GM18502 (cell line): ENCODE results near the gene ZBTB45.
A peak's percentile ranks its signal among the peaks of the same experiment; 100 is the strongest.

Experiments
- ATAC-seq: cut with Tn5 transposase; IDR thresholded peaks from one replicate; pipeline ENCODE4 v1.9.1; 2021; ENCODE audit warnings: mild to moderate bottlenecking; ENCODE audit not compliant: unreplicated experiment, poor library complexity

ZBTB45 gene

DNA sequence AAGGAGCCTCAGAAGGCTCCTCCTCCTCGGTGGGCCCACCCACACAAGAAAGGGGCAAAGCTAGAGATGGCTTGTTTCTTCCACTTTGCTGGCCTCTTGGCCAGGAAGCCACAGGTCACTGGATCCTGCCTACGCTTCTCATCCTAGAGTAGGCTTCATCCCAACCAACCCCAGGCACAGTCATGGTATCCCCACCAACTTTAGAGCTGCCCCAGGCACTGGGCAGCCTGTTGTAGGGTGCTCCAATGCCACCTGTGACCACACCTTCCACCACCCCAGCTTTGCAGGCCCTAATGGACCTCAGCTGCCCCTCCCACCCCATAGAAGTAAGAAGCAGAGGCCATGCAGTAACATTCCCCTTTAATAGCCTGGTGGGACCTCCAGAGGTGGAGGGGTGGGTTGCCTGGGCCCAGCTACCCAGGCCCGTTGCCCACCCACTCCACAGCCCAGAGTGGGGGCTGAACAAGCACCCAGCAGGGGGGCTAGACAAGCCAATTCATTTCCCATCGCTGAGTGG is 35.8 kb upstream of the ZBTB45 start:
- ATAC-seq, result no peak

- ATAC-seq, result peak; percentile 38
These were observed 35.1 kb upstream of the ZBTB45 start, which contains the start of gene CHMP2A for GRCh38 chr19:58554494-58555368. Gene CHMP2A (minus strand): TSS chr19:58555105. CDS start chr19:58554212, 893 bp downstream.

- no peak for ATAC-seq
These were observed 34.3 kb upstream of the ZBTB45 start for GRCh38 chr19:58553799-58554493.

DNA sequence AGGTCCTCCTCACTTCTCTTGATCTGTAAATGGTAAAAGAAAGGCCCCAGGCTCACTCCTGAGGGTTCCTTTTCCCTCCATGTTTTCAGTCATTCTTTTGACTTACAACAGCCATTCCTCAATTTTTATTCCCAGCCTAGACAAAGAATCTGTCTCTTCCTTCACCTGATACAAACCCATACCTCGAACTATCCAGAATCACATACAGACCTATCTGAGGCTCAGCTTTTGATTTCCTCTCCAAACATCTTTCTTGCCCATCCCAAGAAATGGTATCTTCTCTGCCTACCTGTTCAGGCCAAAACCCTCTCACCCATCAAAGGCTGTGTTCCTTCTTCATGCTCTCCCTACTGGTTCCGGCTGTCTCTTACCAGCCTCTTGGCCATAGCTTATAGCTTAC is 33.0 kb upstream of the ZBTB45 start:
- ATAC-seq, result no peak

- ATAC-seq, result no peak
These were observed 32.2 kb upstream of the ZBTB45 start for GRCh38 chr19:58551577-58552471.

DNA sequence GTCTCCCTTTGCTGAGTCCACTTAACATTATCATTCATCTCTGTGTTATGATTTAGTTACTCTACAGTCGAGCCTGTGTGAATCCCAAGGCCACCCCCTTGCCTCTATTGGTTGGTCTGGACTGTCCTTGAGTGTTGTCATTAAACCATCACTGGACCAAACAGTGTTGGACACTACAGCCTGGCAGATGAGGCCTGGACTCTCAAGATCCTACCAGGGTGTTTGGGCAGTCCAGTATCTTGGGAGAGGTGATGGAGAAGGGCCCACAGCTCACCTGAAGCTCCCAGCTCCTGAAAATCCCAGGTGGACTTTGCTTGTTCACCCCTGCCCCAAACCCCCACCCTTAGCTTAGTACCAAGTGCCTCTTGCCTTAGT is 31.5 kb upstream of the ZBTB45 start:
- ATAC-seq, result no peak

DNA sequence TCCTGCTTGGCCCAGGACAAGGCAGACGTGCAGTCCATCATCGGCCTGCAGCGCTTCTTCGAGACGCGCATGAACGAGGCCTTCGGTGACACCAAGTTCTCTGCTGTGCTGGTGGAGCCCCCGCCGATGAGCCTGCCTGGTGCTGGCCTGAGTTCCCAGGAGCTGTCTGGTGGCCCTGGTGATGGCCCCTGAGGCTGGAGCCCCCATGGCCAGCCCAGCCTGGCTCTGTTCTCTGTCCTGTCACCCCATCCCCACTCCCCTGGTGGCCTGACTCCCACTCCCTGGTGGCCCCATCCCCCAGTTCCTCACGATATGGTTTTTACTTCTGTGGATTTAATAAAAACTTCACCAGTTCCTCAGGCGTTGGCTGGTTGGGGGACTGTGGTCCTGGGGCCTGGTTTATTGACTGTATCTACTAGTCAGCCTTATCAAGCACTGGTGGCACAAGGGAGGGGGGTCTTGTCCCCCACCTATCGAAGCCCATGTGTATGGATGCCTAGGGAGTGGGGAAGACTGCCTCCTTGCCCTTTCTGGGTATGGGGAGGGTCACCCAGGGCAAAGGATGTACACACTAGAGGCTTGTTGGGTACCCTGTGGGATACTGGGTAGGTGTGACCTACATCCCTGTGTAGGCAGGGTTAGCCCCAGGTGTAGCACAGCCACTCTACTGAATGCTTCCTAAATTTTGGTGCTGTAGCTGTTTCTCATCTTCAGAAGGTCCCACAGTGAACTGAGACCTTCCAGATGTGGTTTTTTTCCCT is 30.9 kb upstream of the ZBTB45 start:
- ATAC-seq, result no peak

DNA sequence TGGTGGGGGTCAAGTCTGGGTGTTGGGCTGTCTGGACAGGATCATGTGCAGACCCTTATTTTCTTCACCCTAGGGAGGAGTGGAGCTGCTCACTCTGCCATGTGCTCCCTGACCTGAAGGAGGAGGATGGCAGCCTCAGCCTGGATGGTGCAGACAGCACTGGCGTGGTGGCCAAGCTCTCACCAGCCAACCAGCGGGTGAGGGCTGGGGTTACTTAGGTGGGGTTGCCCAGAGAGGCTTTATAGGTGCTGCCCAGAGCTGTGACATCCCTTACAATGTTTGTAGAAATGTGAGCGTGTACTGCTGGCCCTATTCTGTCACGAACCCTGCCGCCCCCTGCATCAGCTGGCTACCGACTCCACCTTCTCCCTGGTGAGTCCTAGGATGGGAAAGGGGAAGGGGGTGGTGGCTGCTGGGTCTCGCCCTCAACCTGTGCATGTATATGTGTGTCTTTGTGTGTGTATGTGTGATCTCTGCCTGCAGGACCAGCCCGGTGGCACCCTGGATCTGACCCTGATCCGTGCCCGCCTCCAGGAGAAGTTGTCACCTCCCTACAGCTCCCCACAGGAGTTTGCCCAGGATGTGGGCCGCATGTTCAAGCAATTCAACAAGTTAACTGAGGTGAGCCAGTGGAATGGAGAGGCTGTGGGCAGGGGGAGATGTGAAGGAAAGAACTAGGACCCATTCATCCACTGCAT is 30.2 kb upstream of the ZBTB45 start:
- ATAC-seq, result no peak

DNA sequence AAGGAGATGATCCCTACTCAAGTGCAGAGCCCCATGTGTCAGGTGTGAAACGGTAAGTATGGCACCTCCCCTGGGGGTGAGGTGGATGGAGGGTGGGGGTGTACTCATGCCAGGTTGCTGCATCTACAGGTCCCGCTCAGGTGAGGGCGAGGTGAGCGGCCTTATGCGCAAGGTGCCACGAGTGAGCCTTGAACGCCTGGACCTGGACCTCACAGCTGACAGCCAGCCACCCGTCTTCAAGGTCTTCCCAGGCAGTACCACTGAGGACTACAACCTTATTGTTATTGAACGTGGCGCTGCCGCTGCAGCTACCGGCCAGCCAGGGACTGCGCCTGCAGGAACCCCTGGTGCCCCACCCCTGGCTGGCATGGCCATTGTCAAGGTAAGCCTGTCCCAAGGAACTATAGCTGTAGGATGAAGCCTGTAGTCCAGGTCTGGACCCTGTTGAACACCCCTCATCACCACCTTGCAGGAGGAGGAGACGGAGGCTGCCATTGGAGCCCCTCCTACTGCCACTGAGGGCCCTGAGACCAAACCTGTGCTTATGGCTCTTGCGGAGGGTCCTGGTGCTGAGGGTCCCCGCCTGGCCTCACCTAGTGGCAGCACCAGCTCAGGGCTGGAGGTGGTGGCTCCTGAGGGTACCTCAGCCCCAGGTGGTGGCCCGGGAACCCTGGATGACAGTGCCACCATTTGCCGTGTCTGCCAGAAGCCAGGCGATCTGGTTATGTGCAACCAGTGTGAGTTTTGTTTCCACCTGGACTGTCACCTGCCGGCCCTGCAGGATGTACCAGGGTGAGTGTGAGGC is 29.5 kb upstream of the ZBTB45 start:
- ATAC-seq, result no peak

GRCh38 chr19:58547323-58548312 is 28.0 kb upstream of the ZBTB45 start:
- no peak for ATAC-seq

DNA sequence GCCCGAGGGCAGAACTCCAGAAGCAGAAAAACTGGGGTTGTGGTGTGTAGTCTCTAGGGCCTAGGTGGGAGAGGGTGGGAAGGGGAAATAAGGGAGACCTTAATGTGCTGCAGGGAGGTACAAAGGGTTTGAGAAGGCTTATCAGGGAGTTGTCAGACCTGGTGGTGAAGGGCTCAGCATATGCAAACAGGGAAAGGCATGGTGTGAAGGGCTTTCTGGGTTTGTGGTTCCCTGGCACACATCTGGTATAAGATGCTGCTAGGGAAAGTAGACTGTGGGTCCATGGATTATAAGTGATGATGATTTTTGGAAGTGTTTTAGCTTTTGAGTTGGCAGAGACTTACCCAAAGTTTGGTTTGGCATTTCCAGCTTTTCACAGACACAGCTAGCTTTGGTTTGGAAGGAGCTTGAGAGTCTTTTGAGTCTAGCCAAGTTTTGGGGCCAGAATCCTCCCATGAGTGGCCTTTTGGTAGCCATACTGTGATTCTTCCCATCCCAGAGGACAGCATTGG is 26.5 kb upstream of the ZBTB45 start:
- ATAC-seq, result no peak

GRCh38 chr19:58545286-58546018 is 25.8 kb upstream of the ZBTB45 start:
- no peak for ATAC-seq

DNA sequence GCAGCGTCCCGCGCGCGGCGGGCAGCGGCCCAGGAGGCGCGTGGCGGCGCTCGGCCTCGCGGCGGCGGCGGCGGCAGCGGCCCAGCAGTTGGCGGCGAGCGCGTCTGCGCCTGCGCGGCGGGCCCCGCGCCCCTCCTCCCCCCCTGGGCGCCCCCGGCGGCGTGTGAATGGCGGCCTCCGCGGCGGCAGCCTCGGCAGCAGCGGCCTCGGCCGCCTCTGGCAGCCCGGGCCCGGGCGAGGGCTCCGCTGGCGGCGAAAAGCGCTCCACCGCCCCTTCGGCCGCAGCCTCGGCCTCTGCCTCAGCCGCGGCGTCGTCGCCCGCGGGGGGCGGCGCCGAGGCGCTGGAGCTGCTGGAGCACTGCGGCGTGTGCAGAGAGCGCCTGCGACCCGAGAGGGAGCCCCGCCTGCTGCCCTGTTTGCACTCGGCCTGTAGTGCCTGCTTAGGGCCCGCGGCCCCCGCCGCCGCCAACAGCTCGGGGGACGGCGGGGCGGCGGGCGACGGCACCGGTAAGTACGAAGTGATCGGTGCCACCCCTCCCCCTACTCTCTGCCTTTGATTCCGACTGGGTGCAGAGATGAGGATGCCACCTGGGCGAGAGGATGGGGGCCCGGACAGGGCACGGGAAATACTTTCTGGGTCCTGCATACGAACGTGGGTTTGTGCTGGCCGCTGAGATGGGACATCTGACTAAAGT is 25.1 kb upstream of the ZBTB45 start:
- ATAC-seq, result peak; percentile 58

DNA sequence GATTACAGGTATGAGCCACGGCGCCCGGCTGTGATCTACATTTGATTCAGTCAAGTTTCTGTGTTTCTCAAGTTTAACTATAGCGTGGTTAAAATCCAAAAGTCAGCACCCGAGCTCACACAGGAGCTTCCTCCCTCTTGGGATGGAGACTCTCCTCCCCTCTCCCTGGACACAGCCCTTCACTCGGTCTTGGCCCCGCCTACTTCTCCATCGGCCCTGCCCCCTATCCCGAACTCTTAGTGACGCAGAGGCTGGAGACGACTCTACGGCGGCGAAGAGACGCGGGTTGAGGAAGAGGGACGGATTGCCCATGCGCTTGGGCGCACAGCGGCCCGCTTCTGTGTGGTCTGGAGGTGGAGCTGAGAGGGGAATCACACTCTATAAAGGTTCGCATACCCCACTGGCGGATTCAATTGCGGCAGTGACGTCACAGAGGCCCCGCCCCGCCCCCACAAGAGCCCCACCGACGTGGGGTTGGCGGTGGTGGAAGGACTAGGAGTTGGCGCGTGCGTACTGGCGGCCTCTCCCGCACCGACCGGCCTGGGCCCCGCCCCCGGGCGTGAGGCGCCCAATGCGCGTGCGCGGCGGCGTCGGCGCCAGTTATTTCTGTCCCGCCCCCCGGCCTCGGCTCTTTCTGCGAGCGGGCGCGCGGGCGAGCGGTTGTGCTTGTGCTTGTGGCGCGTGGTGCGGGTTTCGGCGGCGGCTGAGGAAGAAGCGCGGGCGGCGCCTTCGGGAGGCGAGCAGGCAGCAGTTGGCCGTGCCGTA is 24.4 kb upstream of the ZBTB45 start, which contains the start of gene TRIM28:
TSS of gene TRIM28 (plus strand) at position 239 of the 765 bp plus-strand sequence. CDS start 694 bp downstream, outside the sequence.
- ATAC-seq, result peak; percentile 79
